IMR-90 (cell line): ENCODE results near the gene MZT1. TPM values are rescaled to one million over a fixed set of nuclear protein-coding genes. Genes with fewer than 3 reads are reported as not detected.

Experiments
- ATAC-seq: fragments of 200-7000 bp; cut with Tn5 transposase; 2 replicates; pipeline ENCODE4 v1.9.1; 2020; ENCODE audit warnings: low read depth, mild to moderate bottlenecking, moderate library complexity
- BruUV-seq: library from RNA; stranded (reverse); fragments of 400-500 nt; replicated peaks from 2 replicates; lab custom pipeline; 2021; lab: Mats Ljungman, UMichigan
- CTCF ChIA-PET: fragments of 300-600 bp; formaldehyde crosslinking; extraction: SDS; loops from one replicate; lab custom pipeline; 2021; ENCODE audit warnings: antibody characterized with exemption; lab: Yijun Ruan, JAX
- POLR2A ChIA-PET: fragments of 300-600 bp; sonication (Branson Sonifier 250); formaldehyde crosslinking; loops from one replicate; lab custom pipeline; 2022; ENCODE audit warnings: antibody characterized with exemption; ENCODE audit not compliant: unreplicated experiment; lab: Charles Lee
- DNase-seq: peaks from one replicate; pipeline ENCODE4 v3.0.0; 2013
- H2AFZ ChIP-seq: replicated peaks from 2 replicates; pipeline ENCODE3; 2013; ENCODE audit warnings: low read length, mild to moderate bottlenecking; ENCODE audit not compliant: poor library complexity
- H2AK5ac ChIP-seq: 2 replicates; pipeline ENCODE4 v1.6.1; 2013; ENCODE audit warnings: low read depth, low read length, inconsistent platforms
- H2AK9ac ChIP-seq: replicated peaks from 2 replicates; pipeline ENCODE3; 2013; ENCODE audit warnings: mild to moderate bottlenecking, low read depth, low read length, moderate library complexity; ENCODE audit not compliant: poor library complexity
- H2BK120ac ChIP-seq: 2 replicates; pipeline ENCODE4 v1.6.1; 2013; ENCODE audit warnings: low read depth, low read length, inconsistent platforms
- H2BK15ac ChIP-seq: 3 replicates; pipeline ENCODE4 v1.6.1; 2013; ENCODE audit warnings: low read depth, low read length, inconsistent platforms
- H2BK20ac ChIP-seq: 2 replicates; pipeline ENCODE4 v1.6.1; 2013; ENCODE audit warnings: low read depth, mild to moderate bottlenecking, inconsistent platforms, low read length, moderate library complexity
- H2BK5ac ChIP-seq: 2 replicates; pipeline ENCODE4 v1.6.1; 2013; ENCODE audit warnings: mild to moderate bottlenecking, low read depth, low read length, inconsistent platforms; ENCODE audit not compliant: poor library complexity, severe bottlenecking
- H3K14ac ChIP-seq: replicated peaks from 2 replicates; pipeline ENCODE4 v1.6.1; 2013; ENCODE audit warnings: low read depth, low read length, inconsistent platforms
- H3K18ac ChIP-seq: 2 replicates; pipeline ENCODE4 v1.6.1; 2013; ENCODE audit warnings: low read depth, low read length, control low read depth
- H3K23ac ChIP-seq: 2 replicates; pipeline ENCODE4 v1.6.1; 2013; ENCODE audit warnings: low read depth, low read length, inconsistent platforms
- H3K27ac ChIP-seq: 2 replicates; pipeline ENCODE4 v1.5.1; 2013; ENCODE audit warnings: mild to moderate bottlenecking, control low read depth, low read length; ENCODE audit not compliant: insufficient read depth
- H3K27me3 ChIP-seq: 2 replicates; pipeline ENCODE4 v1.6.1; 2013; ENCODE audit warnings: low read length; ENCODE audit not compliant: control insufficient read depth, insufficient read depth
- H3K36me3 ChIP-seq: 2 replicates; pipeline ENCODE4 v1.6.1; 2013; ENCODE audit warnings: low read length, mixed read lengths; ENCODE audit not compliant: control insufficient read depth, insufficient read depth
- H3K4ac ChIP-seq: 2 replicates; pipeline ENCODE4 v1.6.1; 2013; ENCODE audit warnings: low read depth, low read length, inconsistent platforms
- H3K4me1 ChIP-seq: 2 replicates; pipeline ENCODE4 v1.6.1; 2013; ENCODE audit warnings: low read length, mixed read lengths; ENCODE audit not compliant: control insufficient read depth, insufficient read depth
- H3K4me2 ChIP-seq: 2 replicates; pipeline ENCODE4 v1.6.1; 2013; ENCODE audit warnings: low read depth, mild to moderate bottlenecking, control low read depth, low read length, moderate library complexity
- H3K4me3 ChIP-seq: 2 replicates; pipeline ENCODE4 v1.5.1; 2013; ENCODE audit warnings: low read depth, mild to moderate bottlenecking, control low read depth, low read length, moderate library complexity; ENCODE audit not compliant: insufficient read depth
- H3K56ac ChIP-seq: 2 replicates; pipeline ENCODE4 v1.6.1; 2013; ENCODE audit warnings: low read length, inconsistent platforms; ENCODE audit not compliant: insufficient read depth; ENCODE audit errors: extremely low read depth
- H3K79me1 ChIP-seq, 2 experiments: 2 replicates each; pipeline ENCODE4 v1.6.1; 2013; ENCODE audit warnings: low read length in 2 of 2, inconsistent platforms in 1 of 2, low read depth in 1 of 2
- H3K9ac ChIP-seq: 2 replicates; pipeline ENCODE4 v1.6.1; 2013; ENCODE audit warnings: low read depth, low read length, control low read depth
- H3K9me1 ChIP-seq: 2 replicates; pipeline ENCODE4 v1.6.1; 2013; ENCODE audit warnings: low read length, inconsistent platforms; ENCODE audit not compliant: insufficient read depth
- H3K9me3 ChIP-seq: 2 replicates; pipeline ENCODE4 v1.6.1; 2013; ENCODE audit warnings: low read length; ENCODE audit not compliant: control insufficient read depth, insufficient read depth
- H4K20me1 ChIP-seq: 2 replicates; pipeline ENCODE4 v1.6.1; 2013; ENCODE audit warnings: low read length, inconsistent platforms; ENCODE audit not compliant: insufficient read depth
- H4K5ac ChIP-seq: 2 replicates; pipeline ENCODE4 v1.6.1; 2013; ENCODE audit warnings: mild to moderate bottlenecking, low read depth, low read length, control low read depth
- H4K8ac ChIP-seq, 2 experiments: 2 replicates each; pipeline ENCODE4 v1.6.1; 2013; ENCODE audit warnings: low read depth in 2 of 2, low read length in 2 of 2, control low read depth in 1 of 2, inconsistent platforms in 1 of 2
- H4K91ac ChIP-seq: 2 replicates; pipeline ENCODE4 v1.6.1; 2013; ENCODE audit warnings: low read depth, low read length, inconsistent platforms; ENCODE audit not compliant: insufficient read depth
- CEBPB ChIP-seq: IDR thresholded peaks from 2 replicates; pipeline ENCODE4 v1.6.1; 2012; ENCODE audit warnings: low read depth, low read length, improper control_type of control experiment
- CTCF ChIP-seq: conservative IDR thresholded peaks from 2 replicates; pipeline ENCODE4 v1.5.1; 2012; ENCODE audit warnings: mild to moderate bottlenecking, low read depth, low read length, improper control_type of control experiment
- ELK1 ChIP-seq: fragments of 150-350 bp; IDR thresholded peaks from 2 replicates; pipeline ENCODE4 v1.6.1; 2016; ENCODE audit warnings: low read depth, mild to moderate bottlenecking, low read length, moderate library complexity, borderline replicate concordance
- POLR2A ChIP-seq: IDR thresholded peaks from 2 replicates; pipeline ENCODE4 v1.6.1; 2012; ENCODE audit warnings: mild to moderate bottlenecking, low read depth, low read length
- RFX5 ChIP-seq: IDR thresholded peaks from 2 replicates; pipeline ENCODE4 v1.8.0; 2012; ENCODE audit warnings: low read depth, mild to moderate bottlenecking, low read length, moderate library complexity
- SMC3 ChIP-seq: fragments of 150-350 bp; IDR thresholded peaks from 2 replicates; pipeline ENCODE4 v1.6.1; 2016; ENCODE audit warnings: low read depth, mild to moderate bottlenecking, antibody characterized with exemption, low read length, moderate library complexity
- USF2 ChIP-seq: fragments of 150-350 bp; IDR thresholded peaks from 2 replicates; pipeline ENCODE4 v1.6.1; 2017; ENCODE audit warnings: mild to moderate bottlenecking, antibody characterized with exemption, low read length, low read depth
- dilution Hi-C: fragments of 300-500 bp; cut with HindIII; formaldehyde crosslinking; loops from one replicate; pipeline ENCODE4 v1.14.3; 2018; ENCODE audit warnings: low sequenced_read_pairs; ENCODE audit not compliant: unreplicated experiment
- in situ Hi-C: fragments of 300-500 bp; cut with MboI; formaldehyde crosslinking; loops from 3 replicates; pipeline ENCODE4 v1.14.3; 2019; ENCODE audit warnings: low sequenced_read_pairs, inconsistent platforms, mixed read lengths
- intact Hi-C: fragments of 100-400 bp; cut with micrococcal nuclease; formaldehyde crosslinking; loops from 2 replicates; pipeline ENCODE4 v1.10.0; 2022
- polyA plus RNA-seq, 3 experiments: library from polyadenylated mRNA; depleted of rRNA; stranded (reverse); fragments of >200 nt; gene quantifications; 2 replicates each; pipeline ENCODE4 v1.2.3, GENCODE V29; 2012; ENCODE audit warnings: low replicate concordance in 1 of 3
- total RNA-seq: library from RNA; depleted of rRNA; stranded (reverse); fragments of >200 nt; gene quantifications from 2 replicates; pipeline ENCODE4 v1.2.3, GENCODE V29; 2012

MZT1 gene
- total and polyA plus RNA-seq, 2 of the 4 experiments (the other 2 are of a cell fraction) = 3.6 to 5.3 TPM

GRCh38 chr13:72677431-72677830 is 50.0 kb downstream of the MZT1 start:
- Histone ChIP-seq H3K27me3 (no peaks in the 10 kb centered on the region), H4K5ac (no peak overlapping the region), H2AK5ac (no peak overlapping the region), H4K20me1 (no peaks in the 10 kb centered on the region), H2AFZ (no peak overlapping the region), H3K56ac (no peak overlapping the region), H2BK15ac (no peak overlapping the region), H3K23ac (no peak overlapping the region), H3K9me1 (no peaks in the 10 kb centered on the region), H3K14ac (no peak overlapping the region), H3K4me3 (no peak overlapping the region), H4K8ac (no peak overlapping the region), H3K79me1 (no peaks in the 10 kb centered on the region), H2AK9ac (no peak overlapping the region), H3K27ac (no peak overlapping the region), H3K9me3 (no peaks in the 10 kb centered on the region), H4K91ac (no peak overlapping the region), H3K18ac (no peak overlapping the region), H3K4me1 (no peaks in the 10 kb centered on the region), H2BK5ac (no peak overlapping the region), H3K9ac (no peak overlapping the region), H3K4me2 (no peak overlapping the region), H2BK20ac (no peak overlapping the region), H2BK120ac (no peak overlapping the region), H3K4ac (no peak overlapping the region), H3K36me3 (no peaks in the 10 kb centered on the region)
- intact Hi-C loops = no loop called here
- ChIA-PET CTCF (interaction anchor here (1.1 kb wide), 1 partner anchor 14 kb away, joined by 3 read pairs; no protein-coding TSS in a partner anchor), POLR2A (no interaction called here)
- no peak for DNase-seq
- no peak for ATAC-seq
- no peak for TF ChIP-seq SMC3
- no peak for TF ChIP-seq POLR2A
- no peak for TF ChIP-seq CEBPB
- TF ChIP-seq CTCF = no peak
- no peak for TF ChIP-seq USF2
- no peak for TF ChIP-seq RFX5
- no peak for TF ChIP-seq ELK1
- dilution Hi-C loops = no loop called here
- BruUV-seq = no TSS peak
- in situ Hi-C loops = loop anchor here (25.0 kb wide), 1 partner anchor 1715 kb away; no protein-coding TSS in a partner anchor
